Ovary (tissue), 9 donors: ENCODE results near the gene MITD1. TPM values are rescaled to one million over a fixed set of nuclear protein-coding genes. Genes with fewer than 3 reads are reported as not detected.

Experiments used
- DNase-seq, 5 donors: peaks; one replicate each; pipeline ENCODE4 v3.0.0-alpha.2; 2019 to 2020
- H3K27ac ChIP-seq, 2 donors: fragments of 200-600 bp; one replicate each; pipeline versions ENCODE4 v1.5.1 to v1.8.0; 2019 to 2022
- H3K27me3 ChIP-seq: fragments of 200-600 bp; one replicate; pipeline ENCODE4 v1.8.0; 2022
- H3K36me3 ChIP-seq: fragments of 200-600 bp; sonication (generic); one replicate; pipeline ENCODE4 v1.5.1; 2019
- H3K4me1 ChIP-seq: one replicate; pipeline ENCODE4 v1.8.1; 2013; ENCODE audit warnings: mild to moderate bottlenecking, moderate library complexity; ENCODE audit not compliant: insufficient read depth
- H3K4me3 ChIP-seq: fragments of 200-600 bp; sonication (generic); one replicate; pipeline ENCODE4 v1.5.1; 2017
- H3K9me3 ChIP-seq, 2 donors: fragments of 200-600 bp in 1 of 2; sonication (generic) in 1 of 2; one replicate each; pipeline versions ENCODE4 v1.5.1 to v1.8.1; 2013 to 2019; ENCODE audit warnings: mild to moderate bottlenecking in 1 of 2, moderate library complexity in 1 of 2
- EP300 ChIP-seq: sonication (generic); formaldehyde crosslinking; IDR thresholded peaks from one replicate; pipeline ENCODE4 v1.6.1; 2017; ENCODE audit warnings: antibody characterized with exemption
- POLR2A ChIP-seq: fragments of 450-650 bp; IDR thresholded peaks from one replicate; pipeline ENCODE4 v1.6.1; 2017; ENCODE audit warnings: antibody characterized with exemption, mild to moderate bottlenecking, moderate library complexity
- whole genome bisulfite sequencing, 3 donors: extraction: QIAGEN DNeasy Blood & Tissue Kit in 1 of 3; methylation state at CpG; one replicate each; pipeline versions ENCODE4 v1.1.5 to v1.1.7; 2013 to 2017; 5-methylcytosine and 5-hydroxymethylcytosine counted together
- intact Hi-C, 4 donors: fragments of 100-400 bp; cut with DNase I; formaldehyde crosslinking; loops; one replicate each; pipeline versions ENCODE4 v1.11.0 to v1.15.1; 2022 to 2023
- polyA plus RNA-seq, 2 donors: library from polyadenylated mRNA; stranded (reverse); fragments of 200-250 nt in 1 of 2; fragments of 350-450 nt in 1 of 2; fragmentation: Illumina TruSeq in 1 of 2; extraction: RNeasy Lipid Tissue Mini Kit (QIAGEN cat#74804) in 1 of 2; gene quantifications; one replicate each; pipeline ENCODE4 v1.2.3, GENCODE V29; 2013 to 2014
- total RNA-seq, 7 donors: library from RNA; depleted of rRNA in 2 of 7; stranded (reverse); fragments of >200 nt in 2 of 7; fragmentation: NEBNext Ultra II Directional in 3 of 7; extraction: Animal tissue kit (Norgen Biotek cat#: 25700) in 3 of 7; gene quantifications; one replicate each; pipeline versions ENCODE4 v1.1.0 to v1.2.4, GENCODE V29; 2016 to 2023
- TF ChIP-seq, protein P1 (sequence below), 3 donors: fragments of 450-650 bp in 2 of 3; fragments of 200-600 bp in 1 of 3; IDR thresholded peaks; one replicate each; pipeline versions ENCODE4 v1.5.1 to v1.8.0; 2016 to 2022; ENCODE audit warnings: antibody characterized with exemption in 3 of 3, mild to moderate bottlenecking in 1 of 3
- donor health status: DM: no; HTN: no; CAD: no; lungs with moderate emphysema.
- donor health status: DM: no; HTN: no; CAD: no.
- donor health status: Bipolar disorder and iron deficiency.
- donor health status: DM: yes; HTN: yes; CAD: no.
- donor health status: DM: no; HTN: no; CAD: no.
- donor health status: DM: yes; HTN: yes; CAD: no.

MITD1 gene
- total and polyA plus RNA-seq, 9 donors = 16.0 to 31.6 (median 22.1) TPM

DNA sequence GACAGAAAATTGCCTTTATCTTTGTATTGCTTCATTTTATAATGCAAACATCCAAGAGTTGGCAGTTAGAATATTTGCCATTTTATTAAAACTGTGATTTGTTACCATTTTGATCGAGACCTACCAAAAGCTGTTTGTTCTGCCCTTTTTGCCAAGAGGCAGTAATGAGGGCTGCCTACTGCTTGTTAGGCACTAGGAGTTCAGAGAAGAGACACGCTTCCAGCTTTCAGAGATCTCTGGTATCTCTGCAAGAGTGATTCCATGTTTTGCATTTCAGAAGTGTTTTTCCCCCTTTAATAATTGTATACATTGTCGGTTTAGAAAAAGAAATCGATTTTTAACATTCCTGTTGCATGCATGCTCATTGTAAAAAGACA, 754 bp upstream of the MITD1 start:
- TF ChIP-seq, protein P1, sequence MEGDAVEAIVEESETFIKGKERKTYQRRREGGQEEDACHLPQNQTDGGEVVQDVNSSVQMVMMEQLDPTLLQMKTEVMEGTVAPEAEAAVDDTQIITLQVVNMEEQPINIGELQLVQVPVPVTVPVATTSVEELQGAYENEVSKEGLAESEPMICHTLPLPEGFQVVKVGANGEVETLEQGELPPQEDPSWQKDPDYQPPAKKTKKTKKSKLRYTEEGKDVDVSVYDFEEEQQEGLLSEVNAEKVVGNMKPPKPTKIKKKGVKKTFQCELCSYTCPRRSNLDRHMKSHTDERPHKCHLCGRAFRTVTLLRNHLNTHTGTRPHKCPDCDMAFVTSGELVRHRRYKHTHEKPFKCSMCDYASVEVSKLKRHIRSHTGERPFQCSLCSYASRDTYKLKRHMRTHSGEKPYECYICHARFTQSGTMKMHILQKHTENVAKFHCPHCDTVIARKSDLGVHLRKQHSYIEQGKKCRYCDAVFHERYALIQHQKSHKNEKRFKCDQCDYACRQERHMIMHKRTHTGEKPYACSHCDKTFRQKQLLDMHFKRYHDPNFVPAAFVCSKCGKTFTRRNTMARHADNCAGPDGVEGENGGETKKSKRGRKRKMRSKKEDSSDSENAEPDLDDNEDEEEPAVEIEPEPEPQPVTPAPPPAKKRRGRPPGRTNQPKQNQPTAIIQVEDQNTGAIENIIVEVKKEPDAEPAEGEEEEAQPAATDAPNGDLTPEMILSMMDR (IDR thresholded peaks at IDR 0.05) = no peak
- TF ChIP-seq POLR2A (no peak), EP300 (no peak)
- no peaks in the 10 kb centered on the region for H3K27me3 ChIP-seq
- H3K9me3 ChIP-seq = no peaks in the 10 kb centered on the region
- intact Hi-C loops = loop anchor here in 2 of 4 donors (10.0 kb wide), 2 partner anchors 153 to 303 kb away; partner anchors contain the start of genes EIF5B (in 2 of the 2) and TXNDC9 (in 2 of the 2)
- H3K36me3 ChIP-seq = no peaks in the 10 kb centered on the region
- peak overlapping the region; percentile 78 for H3K4me3 ChIP-seq
- 0 to 5% (median 1%) methylated on average over 4 of the region's 4 CpGs for WGBS, 3 donors
- no peak for DNase-seq
- no peak overlapping the region for H3K27ac ChIP-seq
- H3K4me1 ChIP-seq = peaks cover 10% of the 10 kb centered on the region

DNA sequence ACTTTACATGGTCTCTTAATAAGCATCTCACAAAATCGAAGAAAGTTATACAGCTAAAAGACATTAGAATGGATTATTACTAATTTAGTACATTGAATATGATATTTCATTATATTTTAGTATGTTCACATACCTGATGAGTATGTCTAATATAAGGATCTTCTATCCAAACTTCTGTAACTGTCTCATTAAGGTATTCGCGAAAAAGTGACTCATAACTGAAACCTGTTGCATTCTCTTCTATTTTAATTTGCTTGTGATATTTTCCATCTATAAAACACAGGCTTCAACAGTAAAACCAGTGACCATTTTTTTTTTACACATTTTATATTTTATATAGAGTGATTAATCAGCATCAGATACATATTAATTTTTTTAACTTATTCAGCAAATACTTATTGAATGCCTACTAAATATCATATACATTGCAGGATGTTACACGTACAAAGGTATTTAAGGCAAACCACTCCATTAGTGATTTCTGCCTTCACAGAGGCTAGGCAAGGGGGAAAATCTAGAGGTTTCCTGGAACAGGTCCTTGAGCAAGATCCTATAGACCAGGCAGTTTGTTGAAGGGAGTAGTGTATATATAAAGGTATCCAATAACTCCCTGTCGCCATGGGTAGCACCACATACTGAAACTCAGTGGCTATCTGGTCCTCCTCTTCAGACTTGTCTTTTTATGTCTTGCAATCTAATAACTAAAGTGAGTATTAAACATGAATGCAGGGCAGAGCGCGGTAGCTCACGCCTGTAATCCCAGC, 9.3 kb downstream of the MITD1 start:
- no peak overlapping the region for H3K27ac ChIP-seq
- no peak overlapping the region for H3K4me3 ChIP-seq
- 97 to 98% (median 97%) methylated on average over 8 of the region's 8 CpGs for whole genome bisulfite sequencing, 3 donors
- no peaks in the 10 kb centered on the region for H3K4me1 ChIP-seq
- intact Hi-C loops = no loop called here
- no peaks in the 10 kb centered on the region for H3K27me3 ChIP-seq
- DNase-seq = no peak
- TF ChIP-seq, protein P1 (IDR thresholded peaks at IDR 0.05) = no peak
- TF ChIP-seq EP300 = no peak
- TF ChIP-seq POLR2A = no peak
- H3K9me3 ChIP-seq = no peaks in the 10 kb centered on the region
- H3K36me3 ChIP-seq = no peaks in the 10 kb centered on the region

DNA sequence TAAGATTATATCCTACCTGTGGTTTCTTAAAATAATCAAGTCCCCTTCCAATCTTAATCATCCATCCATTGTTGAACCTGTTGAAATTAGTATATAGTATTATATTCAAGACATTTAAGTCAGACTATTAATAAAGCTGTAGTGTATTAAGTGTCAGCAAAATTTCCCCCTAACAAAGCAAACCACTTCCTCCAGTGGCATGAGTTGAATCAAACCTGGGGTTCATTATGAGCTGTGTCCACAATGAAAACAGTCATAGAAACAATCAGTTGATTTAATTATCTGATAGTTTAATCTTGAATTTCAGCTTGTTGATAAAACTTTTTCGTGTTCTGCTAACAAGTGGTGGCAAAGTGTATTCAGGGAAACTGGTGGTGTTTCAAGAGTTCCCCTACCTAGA, 11.3 kb downstream of the MITD1 start:
- DNase-seq = no peak
- intact Hi-C loops = no loop called here

DNA sequence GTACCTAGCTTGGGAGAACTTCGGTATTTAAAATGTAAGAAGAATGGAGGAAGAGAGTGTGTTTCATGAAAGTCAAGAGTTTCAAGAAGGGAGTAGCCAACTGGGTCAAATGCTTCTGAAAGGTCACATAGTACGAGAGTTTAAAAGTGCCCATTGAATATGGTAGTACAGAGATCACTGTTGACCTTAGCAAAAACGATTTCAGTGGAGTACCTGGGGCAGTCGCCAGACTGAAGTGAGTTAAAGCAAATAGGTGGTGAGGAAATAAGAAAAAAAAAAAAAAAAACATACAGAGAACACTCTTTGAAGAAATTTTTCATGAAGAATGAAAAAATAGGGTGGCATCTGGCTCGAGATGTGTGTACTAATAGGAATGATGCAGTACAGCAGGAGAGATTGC, 14.6 kb downstream of the MITD1 start:
- no peaks in the 10 kb centered on the region for H3K4me1 ChIP-seq
- no peaks in the 10 kb centered on the region for H3K27me3 ChIP-seq
- no peak for TF ChIP-seq EP300
- TF ChIP-seq, protein P1 (IDR thresholded peaks at IDR 0.05) = no peak
- no peak for TF ChIP-seq POLR2A
- no peak overlapping the region for H3K4me3 ChIP-seq
- H3K9me3 ChIP-seq = no peaks in the 10 kb centered on the region
- intact Hi-C loops = no loop called here
- WGBS, 3 donors = 84 to 91% (median 88%) methylated on average over 5 of the region's 5 CpGs
- H3K36me3 ChIP-seq = no peaks in the 10 kb centered on the region
- H3K27ac ChIP-seq = no peak overlapping the region
- DNase-seq = no peak

More for the DNA sequence above, 11.3 kb downstream of the MITD1 start:
- no peak overlapping the region for H3K4me3 ChIP-seq
- WGBS, 3 donors = 26 to 45% (median 32%) methylated on average over 1 of the region's 1 CpG
- TF ChIP-seq EP300 (no peak), POLR2A (no peak)
- TF ChIP-seq, protein P1 (IDR thresholded peaks at IDR 0.05) = no peak
- no peaks in the 10 kb centered on the region for H3K4me1 ChIP-seq
- no peaks in the 10 kb centered on the region for H3K9me3 ChIP-seq
- no peaks in the 10 kb centered on the region for H3K27me3 ChIP-seq
- no peaks in the 10 kb centered on the region for H3K36me3 ChIP-seq
- no peak overlapping the region for H3K27ac ChIP-seq
